K562 (cell line): Measurements from ENCODE around the gene SLC19A1. TPM values are rescaled to one million over a fixed set of nuclear protein-coding genes. Genes with fewer than 3 reads are reported as not detected.

Experiments used
- ATAC-seq: fragments of 200-7000 bp; cut with Tn5 transposase; 3 replicates; pipeline ENCODE4 v1.9.1; 2020; ENCODE audit warnings: moderate library complexity
- BruUV-seq: library from RNA; stranded (reverse); fragments of 400-500 nt; replicated peaks from 2 replicates; lab custom pipeline; 2021; lab: Mats Ljungman, UMichigan
- CTCF ChIA-PET: fragments of 300-600 bp; formaldehyde crosslinking; extraction: SDS; loops from one replicate; lab custom pipeline; 2021; ENCODE audit warnings: low intra/inter-chr PET ratio; lab: Yijun Ruan, JAX
- POLR2A ChIA-PET: fragments of 300-600, 350-650 bp; sonication (Branson Sonifier 250); formaldehyde crosslinking; extraction: SDS; loops from one replicate; lab custom pipeline; 2021; ENCODE audit warnings: antibody characterized with exemption, inconsistent platforms; lab: Yijun Ruan, JAX
- DNase-seq, 4 experiments: peaks; one replicate each; pipeline versions ENCODE4 v3.0.0 to v3.0.0-alpha.2; 2011 to 2018; ENCODE audit warnings: low spot score in 3 of 4, mixed read lengths in 3 of 4; ENCODE audit errors: extremely low read depth in 1 of 4
- FAIRE-seq: peaks from 2 replicates; lab custom pipeline; 2011; peaks lifted over from hg19 to GRCh38; lab: Jason Lieb, UNC
- H2AFZ ChIP-seq: 2 replicates; pipeline ENCODE4 v1.6.0; 2011; ENCODE audit warnings: low read depth, low read length, control low read depth, inconsistent platforms
- H3K27ac ChIP-seq: fragments of 200-600 bp; 3 replicates; pipeline ENCODE4 v1.8.0; 2011; ENCODE audit warnings: low read depth, mild to moderate bottlenecking, control low read depth, inconsistent platforms, low read length, moderate library complexity, mixed read lengths; ENCODE audit errors: extremely low read depth
- H3K27me3 ChIP-seq, 2 experiments: fragments of 300-600 bp in 1 of 2; 2 replicates in 1 of 2; 3 replicates in 1 of 2; pipeline versions ENCODE4 v1.6.0 to v1.8.0; 2011; ENCODE audit warnings: inconsistent platforms in 2 of 2, low read length in 2 of 2, mild to moderate bottlenecking in 1 of 2, mixed read lengths in 1 of 2, moderate library complexity in 1 of 2; ENCODE audit not compliant: control insufficient read depth in 2 of 2, insufficient read depth in 2 of 2
- H3K36me3 ChIP-seq: fragments of 300-600 bp; 3 replicates; pipeline ENCODE4 v1.8.0; 2011; ENCODE audit warnings: mild to moderate bottlenecking, low read length, inconsistent platforms; ENCODE audit not compliant: control insufficient read depth, insufficient read depth
- H3K4me1 ChIP-seq, 2 experiments: fragments of 200-600 bp in 1 of 2; replicated peaks in 1 of 2; 2 replicates in 1 of 2; 3 replicates in 1 of 2; pipeline versions ENCODE4 v1.5.1 to v1.8.0; 2011; ENCODE audit warnings: inconsistent platforms in 2 of 2, low read length in 2 of 2, mild to moderate bottlenecking in 1 of 2, mixed read lengths in 1 of 2, moderate library complexity in 1 of 2; ENCODE audit not compliant: control insufficient read depth in 2 of 2, insufficient read depth in 2 of 2
- H3K4me2 ChIP-seq: 2 replicates; pipeline ENCODE4 v1.6.1; 2011; ENCODE audit warnings: low read length, control low read depth, inconsistent platforms, mixed read lengths; ENCODE audit not compliant: insufficient read depth
- H3K4me3 ChIP-seq: fragments of 200-600 bp; sonication (generic), shearing (Covaris generic); 2 replicates; pipeline ENCODE4 v1.5.1; 2016; ENCODE audit warnings: control low read depth, inconsistent platforms
- H3K79me2 ChIP-seq: fragments of 200-600 bp; 3 replicates; pipeline ENCODE4 v1.8.0; 2011; ENCODE audit warnings: low read length, inconsistent platforms; ENCODE audit not compliant: control insufficient read depth, insufficient read depth
- H3K9ac ChIP-seq, 2 experiments: 2 replicates each; pipeline versions ENCODE4 v1.6.0 to v1.6.1; 2011; ENCODE audit warnings: low read depth in 2 of 2, low read length in 2 of 2, control low read depth in 1 of 2, inconsistent platforms in 1 of 2, mild to moderate bottlenecking in 1 of 2, mixed read lengths in 1 of 2; ENCODE audit not compliant: insufficient read depth in 1 of 2
- H3K9me1 ChIP-seq: one replicate; pipeline ENCODE4 v1.6.0; 2011; ENCODE audit warnings: inconsistent platforms, mild to moderate bottlenecking, low read length, moderate library complexity; ENCODE audit not compliant: control insufficient read depth, insufficient read depth
- H3K9me3 ChIP-seq: replicated peaks from 2 replicates; pipeline ENCODE4 v1.5.1; 2011; ENCODE audit warnings: low read depth, low read length, inconsistent platforms; ENCODE audit not compliant: control insufficient read depth, insufficient read depth
- H4K20me1 ChIP-seq: replicated peaks from 2 replicates; pipeline ENCODE4 v1.6.1; 2011; ENCODE audit warnings: low read length, inconsistent platforms, mixed read lengths; ENCODE audit not compliant: control insufficient read depth, insufficient read depth
- AFF1 ChIP-seq, 2 experiments: fragments of 450-650 bp; IDR thresholded peaks; 2 replicates each; pipeline ENCODE4 v1.6.1; 2018; ENCODE audit warnings: mild to moderate bottlenecking in 2 of 2, low read depth in 1 of 2; ENCODE audit not compliant: partially characterized antibody in 2 of 2
- DEAF1 ChIP-seq: fragments of 450-650 bp; formaldehyde crosslinking; IDR thresholded peaks from 2 replicates; pipeline ENCODE4 v1.4.0; 2020; ENCODE audit warnings: mild to moderate bottlenecking, moderate library complexity
- EGR1 ChIP-seq: fragments of 450-650 bp; conservative IDR thresholded peaks from 2 replicates; pipeline ENCODE4 v1.6.1; 2017; ENCODE audit warnings: mild to moderate bottlenecking
- HINFP ChIP-seq: fragments of 450-650 bp; conservative IDR thresholded peaks from 2 replicates; pipeline ENCODE4 v1.6.1; 2016; ENCODE audit warnings: missing genetic modification characterization, low read depth, mild to moderate bottlenecking, control low read depth, missing compliant biosample characterization
- NFATC3 ChIP-seq: fragments of 450-650 bp; IDR thresholded peaks from 2 replicates; pipeline ENCODE4 v1.6.1; 2017; ENCODE audit warnings: mild to moderate bottlenecking
- NRF1 ChIP-seq, 2 experiments: fragments of 450-650 bp; IDR thresholded peaks in 1 of 2; conservative IDR thresholded peaks in 1 of 2; 2 replicates each; pipeline ENCODE4 v1.6.1; 2014; ENCODE audit warnings: mild to moderate bottlenecking in 2 of 2
- RAD51 ChIP-seq: fragments of 450-650 bp; IDR thresholded peaks from 2 replicates; pipeline ENCODE4 v1.7.1; 2016; ENCODE audit warnings: low read depth, mild to moderate bottlenecking, borderline replicate concordance
- SAFB2 ChIP-seq: fragments of 200-400 bp; formaldehyde crosslinking; IDR thresholded peaks from 2 replicates; pipeline ENCODE4 v1.6.1; 2018; ENCODE audit warnings: borderline replicate concordance, low read length, low read depth, moderate library complexity; ENCODE audit not compliant: severe bottlenecking
- SIN3A ChIP-seq, 2 experiments: fragments of 150-350 bp in 1 of 2; IDR thresholded peaks; 2 replicates each; pipeline ENCODE4 v1.6.1; 2011 to 2016; ENCODE audit warnings: borderline replicate concordance in 2 of 2, low read depth in 2 of 2, low read length in 2 of 2, mild to moderate bottlenecking in 2 of 2, moderate library complexity in 2 of 2; ENCODE audit not compliant: control insufficient read depth in 1 of 2
- U2AF2 ChIP-seq: fragments of 200-400 bp; formaldehyde crosslinking; optimal IDR thresholded peaks from 2 replicates; pipeline ENCODE3; 2017; ENCODE audit warnings: low read depth, mild to moderate bottlenecking, low read length
- WHSC1 ChIP-seq: IDR thresholded peaks from one replicate; pipeline ENCODE4 v1.6.1; 2012; ENCODE audit warnings: low read length, control low read depth, inconsistent platforms
- ZNF324 ChIP-seq: fragments of 250-450 bp; sonication (Bioruptor Pico); IDR thresholded peaks from 2 replicates; pipeline ENCODE4 v1.4.0; 2020; ENCODE audit warnings: mild to moderate bottlenecking
- ZNF717 ChIP-seq: fragments of 250-450 bp; sonication (Bioruptor Pico); IDR thresholded peaks from 2 replicates; pipeline ENCODE4 v1.5.0; 2021
- WGBS: fragments of 100-300 bp; shearing (Covaris generic); methylation state at CpG from one replicate; pipeline ENCODE4 v1.1.6; 2016; ENCODE audit warnings: low coverage, mixed read lengths; ENCODE audit not compliant: insufficient coverage; ENCODE audit errors: missing lambda C conversion rate; 5-methylcytosine and 5-hydroxymethylcytosine counted together
- in situ Hi-C: fragments of 300-500 bp; cut with MboI; formaldehyde crosslinking; loops from 4 replicates; pipeline ENCODE4 v1.15.0; 2018; ENCODE audit warnings: inconsistent platforms, mixed read lengths
- intact Hi-C: fragments of 100-400 bp; cut with micrococcal nuclease; formaldehyde crosslinking; loops from 2 replicates; pipeline ENCODE4 v1.14.2; 2022
- polyA plus RNA-seq, 8 experiments: library from polyadenylated mRNA; depleted of rRNA in 4 of 8; stranded (reverse) in 5 of 8; unstranded in 3 of 8; fragments of >200 nt; fragmentation: Nextera tagmentation in 2 of 8; fragmentation: Illumina TruSeq in 1 of 8; extraction: Ambion mirVana in 2 of 8; extraction: Trizol in 1 of 8; gene quantifications; 2 replicates each; pipeline versions ENCODE4 v1.2.1 to v1.2.3, GENCODE V29; 2011 to 2014; ENCODE audit warnings: inconsistent platforms in 1 of 8, missing spikeins in 1 of 8
- total RNA-seq, 7 experiments: library from RNA; depleted of rRNA in 6 of 7; stranded (reverse); fragments of >200 nt in 6 of 7; fragmentation: Illumina TruSeq in 2 of 7; extraction: Trizol in 2 of 7; gene quantifications; 2 replicates each; pipeline versions ENCODE4 v1.2.1 to v1.2.3, GENCODE V29; 2011 to 2021; ENCODE audit warnings: low replicate concordance in 1 of 7

SLC19A1 gene
- total and polyA plus RNA-seq, 9 of the 15 experiments (the other 6 are each of a cell fraction or from before 2014, with no cell fraction given), result 0.65 to 88.7 (median 12.0) TPM

- H3K4me1 ChIP-seq, result peaks cover 2 to 71% of the 10 kb centered on the region in 2 experiments; a peak in 3 of 5 replicates
- no peak for ATAC-seq
- in situ Hi-C loops, result no loop called here
- no peak overlapping the region for H3K4me2 ChIP-seq
- no peak for FAIRE-seq
- no peak overlapping the region for H3K27ac ChIP-seq
- BruUV-seq, result no TSS peak
- H3K79me2 ChIP-seq, result no peaks in the 10 kb centered on the region
- ChIA-PET POLR2A (interaction anchor here (0.6 to 0.9 kb wide), 2 partner anchors 15 to 91 kb away, joined by 3 read pairs; no protein-coding TSS in a partner anchor), CTCF (no interaction called here)
- 49% methylated on average over 28 of the region's 33 CpGs for WGBS
- no peak overlapping the region; a peak in 1 of 4 replicates for H3K9ac ChIP-seq
- intact Hi-C loops, result no loop called here
- no peak overlapping the region for H3K4me3 ChIP-seq
- no peaks in the 10 kb centered on the region for H3K27me3 ChIP-seq
- no peak overlapping the region for H2AFZ ChIP-seq
- no peaks in the 10 kb centered on the region; the same call in 1 of the 2 replicates for H4K20me1 ChIP-seq
- no peaks in the 10 kb centered on the region for H3K9me1 ChIP-seq
- no peak for DNase-seq
- no peaks in the 10 kb centered on the region; the same call in 1 of the 2 replicates for H3K9me3 ChIP-seq
- H3K36me3 ChIP-seq, result peaks cover 3% of the 10 kb centered on the region; the same call in 1 of the 3 replicates
- TF ChIP-seq SIN3A (IDR thresholded peaks at IDR 0.05; ENCODE audit: borderline replicate concordance in 2 of 2, control insufficient read depth in 1 of 2, low read depth in 2 of 2, low read length in 2 of 2) (no peak), SAFB2 (no peak), HINFP (tag) (no peak), RAD51 (no peak), ZNF324 (CRISPR knock-in tag) (no peak), WHSC1 (no peak), U2AF2 (no peak), ZNF717 (no peak), NRF1 (conservative IDR thresholded peaks at IDR 0.05 in 1 of 2, IDR thresholded peaks at IDR 0.05 in 1 of 2) (no peak), AFF1 (IDR thresholded peaks at IDR 0.05; ENCODE audit: low read depth in 1 of 2, partially characterized antibody in 2 of 2) (no peak), EGR1 (no peak), NFATC3 (no peak), DEAF1 (CRISPR knock-in tag) (no peak)
These were observed 55.0 kb downstream of the SLC19A1 start for GRCh38 chr21:45487161-45487806.
